ENCODE measurements around the gene RPEL1. TPM values are rescaled to one million over a fixed set of nuclear protein-coding genes. Genes with fewer than 3 reads are reported as not detected.
"Not testable (repeated sequence)": the region's sequence is repeated elsewhere in the genome, so short reads cannot be mapped to it uniquely, and the experiment has no call there.

Gene RPEL1
- total RNA-seq, 4 donors from 2014 or later: not detected

- H3K27me3 ChIP-seq: no peaks in the 10 kb centered on the region
- no peak for DNase-seq
- no peaks in the 10 kb centered on the region for H3K4me1 ChIP-seq
- 84 to 86% methylated on average over 5 of the region's 5 CpGs for WGBS, 2 donors
- TF ChIP-seq POLR2A (IDR thresholded peaks at IDR 0.05) (no peak), CTCF (IDR thresholded peaks at IDR 0.05) (no peak)
- intact Hi-C loops (cut with DNase I): no loop called here
- no peaks in the 10 kb centered on the region for H3K36me3 ChIP-seq
- no peak overlapping the region for H3K27ac ChIP-seq
- H3K9me3 ChIP-seq: no peaks in the 10 kb centered on the region
- H3K4me3 ChIP-seq (replicated peaks in 1 of 3): no peak overlapping the region
Observed at GRCh38 chr10:103215601-103216000, 30.1 kb upstream of the RPEL1 start.

GRCh38 chr10:103216362-103216761, 29.3 kb upstream of the RPEL1 start:
- H3K27me3 ChIP-seq; DNase-seq; intact Hi-C loops (cut with DNase I); H3K36me3 ChIP-seq; H3K4me1 ChIP-seq; H3K9me3 ChIP-seq; H3K4me3 ChIP-seq (replicated peaks in 1 of 3); H3K27ac ChIP-seq: not testable (repeated sequence)
- WGBS, 2 donors: 51 to 58% methylated on average over 4 of the region's 4 CpGs

GRCh38 chr10:103224133-103224532, 21.6 kb upstream of the RPEL1 start:
- no peak overlapping the region for H3K4me3 ChIP-seq (replicated peaks in 1 of 3)
- intact Hi-C loops (cut with DNase I): no loop called here
- TF ChIP-seq CTCF (IDR thresholded peaks at IDR 0.05) (no peak), POLR2A (IDR thresholded peaks at IDR 0.05) (no peak)
- 95 to 98% methylated on average over 4 of the region's 4 CpGs for WGBS, 2 donors
- no peaks in the 10 kb centered on the region for H3K4me1 ChIP-seq
- no peak for DNase-seq
- no peaks in the 10 kb centered on the region for H3K27me3 ChIP-seq
- no peaks in the 10 kb centered on the region for H3K9me3 ChIP-seq
- no peaks in the 10 kb centered on the region for H3K36me3 ChIP-seq
- no peak overlapping the region for H3K27ac ChIP-seq

- H3K4me3 ChIP-seq (replicated peaks in 1 of 3); intact Hi-C loops (cut with DNase I); DNase-seq; H3K4me1 ChIP-seq; H3K27ac ChIP-seq; H3K27me3 ChIP-seq; H3K36me3 ChIP-seq; H3K9me3 ChIP-seq: not testable (repeated sequence)
- WGBS, 2 donors: 85 to 90% methylated on average over 5 of the region's 5 CpGs
Observed at GRCh38 chr10:103224721-103225120, 21.0 kb upstream of the RPEL1 start.

- H3K4me1 ChIP-seq: peaks cover 7% of the 10 kb centered on the region in 2 donors
- no peak overlapping the region for H3K27ac ChIP-seq
- intact Hi-C loops (cut with DNase I): no loop called here
- no peaks in the 10 kb centered on the region for H3K36me3 ChIP-seq
- no peak overlapping the region for H3K4me3 ChIP-seq (replicated peaks in 1 of 3)
- H3K9me3 ChIP-seq: no peaks in the 10 kb centered on the region
- no peaks in the 10 kb centered on the region for H3K27me3 ChIP-seq
- TF ChIP-seq POLR2A (IDR thresholded peaks at IDR 0.05): no peak
- TF ChIP-seq CTCF (IDR thresholded peaks at IDR 0.05): no peak
- no peak for DNase-seq
Observed at GRCh38 chr10:103225939-103226338, 19.7 kb upstream of the RPEL1 start.

GRCh38 chr10:103227416-103227815, 18.3 kb upstream of the RPEL1 start:
- intact Hi-C loops (cut with DNase I): no loop called here
- no peaks in the 10 kb centered on the region for H3K36me3 ChIP-seq
- TF ChIP-seq POLR2A (IDR thresholded peaks at IDR 0.05): no peak
- no peak for TF ChIP-seq CTCF (IDR thresholded peaks at IDR 0.05)
- no peak for DNase-seq
- H3K9me3 ChIP-seq: no peaks in the 10 kb centered on the region
- WGBS, 2 donors: 95 to 96% methylated on average over 1 of the region's 1 CpG
- H3K27ac ChIP-seq: no peak overlapping the region
- H3K4me1 ChIP-seq: peaks cover 18 to 20% of the 10 kb centered on the region in 2 donors
- no peak overlapping the region for H3K4me3 ChIP-seq (replicated peaks in 1 of 3)
- no peaks in the 10 kb centered on the region for H3K27me3 ChIP-seq
